DMS79 (cell line): ENCODE results near the gene SERPINE2.

Experiments used
- DNase-seq: peaks from one replicate; lab custom pipeline; 2025; lab: John Stamatoyannopoulos, UW

Gene SERPINE2

GRCh38 chr2:224046752-224047151 is 7.7 kb upstream of the SERPINE2 start:
- no peak for DNase-seq

DNA sequence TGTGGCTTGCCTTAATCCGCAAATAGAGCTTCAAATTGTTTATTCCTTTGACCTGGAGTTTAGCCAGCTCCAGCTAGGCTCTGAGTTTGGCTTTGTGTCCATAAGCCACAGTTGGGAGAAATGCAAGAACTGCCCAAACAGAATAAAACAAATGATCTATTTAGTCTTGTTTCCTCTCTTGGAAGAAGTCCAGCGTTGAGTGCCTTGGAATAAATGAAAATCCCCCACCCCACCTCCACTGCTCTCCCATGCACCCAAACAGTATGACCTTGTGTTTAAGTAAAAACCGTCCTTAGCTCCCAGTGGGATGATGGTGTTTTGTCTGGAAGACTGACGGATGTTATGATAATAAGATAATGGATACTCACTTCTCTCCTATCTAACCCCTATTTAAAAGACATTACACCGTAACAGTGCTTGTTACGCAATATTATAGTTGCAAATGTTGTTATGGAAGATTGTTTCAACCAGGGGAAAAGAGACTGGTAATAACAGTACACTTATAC is 3.2 kb upstream of the SERPINE2 start:
- no peak for DNase-seq

DNA sequence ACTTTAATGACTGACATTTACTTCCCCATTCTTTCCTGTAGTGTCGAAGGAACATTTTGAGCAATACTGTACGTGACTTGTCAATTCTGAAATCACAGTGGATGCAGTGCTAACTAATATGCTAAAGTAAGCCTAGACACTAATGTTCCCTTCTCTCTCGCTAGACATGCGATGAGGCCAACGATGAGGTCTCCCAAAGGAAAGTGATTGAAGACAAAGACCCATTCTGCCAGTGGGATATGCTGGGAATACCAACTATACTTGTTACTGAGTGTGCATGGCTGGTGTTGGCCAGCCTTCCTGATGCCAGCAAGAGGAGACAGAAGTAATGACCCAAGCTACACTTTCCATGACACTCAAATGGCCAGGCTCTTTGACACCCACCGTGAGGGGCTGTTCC is 2.5 kb upstream of the SERPINE2 start:
- no peak for DNase-seq

DNA sequence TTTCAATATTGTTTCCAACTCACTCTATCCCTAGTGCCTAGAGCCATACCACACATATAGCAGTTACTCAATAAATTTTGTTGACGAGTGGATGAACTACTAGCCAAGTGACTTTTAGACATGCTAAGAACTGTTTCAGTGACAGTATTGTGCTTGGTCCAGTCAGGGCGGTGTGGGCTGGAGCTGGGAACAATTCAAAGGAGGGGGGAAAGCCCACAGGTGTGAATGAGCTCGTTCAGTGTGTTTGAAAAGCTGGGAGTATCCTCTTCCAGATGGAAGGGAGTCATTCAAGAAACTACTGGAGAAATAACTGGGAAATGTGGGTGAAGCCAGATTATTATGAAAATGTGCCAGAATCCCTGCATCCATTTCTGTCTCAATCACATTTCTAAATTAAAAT is 1.7 kb upstream of the SERPINE2 start:
- no peak for DNase-seq

DNA sequence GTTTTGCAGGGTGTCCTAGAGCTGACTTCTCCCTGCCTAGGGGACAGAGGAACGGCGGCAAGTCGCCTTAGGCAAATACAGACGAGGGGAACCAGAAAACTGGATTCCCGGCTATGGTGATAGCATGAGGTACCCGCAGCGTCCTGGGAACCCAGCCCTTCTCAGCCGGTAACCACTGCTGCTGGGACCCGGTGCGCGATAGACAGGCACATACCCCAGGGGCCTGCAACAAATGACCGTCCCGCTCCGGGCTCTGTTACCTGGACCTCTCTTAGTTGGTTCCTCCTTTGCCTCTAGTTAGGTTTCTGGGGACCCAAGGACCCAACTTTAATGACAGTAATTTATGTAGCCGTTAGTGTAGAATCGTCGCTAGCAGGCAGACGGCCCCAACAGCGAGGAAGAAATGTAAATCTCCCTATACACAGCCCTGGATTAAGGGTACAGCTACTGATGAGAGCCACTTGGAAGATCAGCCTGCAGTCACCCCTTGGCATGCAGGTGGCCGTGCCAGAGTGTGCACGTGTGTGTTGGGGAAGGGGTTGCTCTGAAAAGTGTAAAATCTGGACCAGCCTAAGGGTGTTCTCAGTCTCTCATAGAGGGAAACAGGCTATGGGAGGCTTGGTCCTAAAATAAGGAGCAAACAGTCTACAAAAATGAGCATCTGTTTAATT is 819 bp upstream of the SERPINE2 start:
- no peak for DNase-seq

GRCh38 chr2:224038830-224039079 is 331 bp downstream of the SERPINE2 start:
- DNase-seq: no peak

DNA sequence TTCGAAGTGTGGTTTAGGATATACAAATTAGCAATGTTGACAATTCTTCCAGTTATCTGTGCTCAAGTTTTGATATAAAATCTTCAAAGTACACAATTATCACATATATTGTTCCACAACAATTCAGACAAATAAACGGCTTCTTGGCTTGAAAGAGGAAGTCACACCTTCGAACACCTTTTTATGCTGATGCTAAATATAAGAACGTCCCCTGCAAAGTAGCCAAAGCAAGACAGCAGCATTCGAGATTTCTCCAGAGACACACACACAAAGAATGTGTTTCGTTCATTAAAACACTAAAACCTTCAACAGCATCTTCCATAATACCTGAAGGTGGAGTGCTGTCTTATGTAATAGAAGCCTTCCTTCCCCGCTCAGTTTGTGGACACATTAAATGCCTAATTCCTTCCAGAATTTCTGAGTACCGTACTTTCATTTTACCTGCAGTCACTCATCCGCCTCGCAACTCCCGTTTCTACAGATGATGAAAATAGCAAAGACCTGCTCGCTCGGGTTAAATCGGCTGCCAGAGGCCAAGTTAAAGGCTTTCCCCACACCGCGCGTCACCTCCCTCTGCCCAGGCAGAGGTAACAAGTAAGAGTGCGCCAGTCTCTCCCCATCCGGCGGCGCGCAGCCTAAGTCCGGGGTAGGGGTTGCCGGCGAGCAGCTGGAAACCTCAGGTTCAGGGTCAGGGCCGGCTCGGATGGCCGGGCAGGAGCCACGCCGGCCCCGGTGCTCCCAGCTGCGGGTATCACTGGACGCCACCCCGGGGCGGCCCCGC is 847 bp downstream of the SERPINE2 start:
- peak; percentile 2 for DNase-seq

DNA sequence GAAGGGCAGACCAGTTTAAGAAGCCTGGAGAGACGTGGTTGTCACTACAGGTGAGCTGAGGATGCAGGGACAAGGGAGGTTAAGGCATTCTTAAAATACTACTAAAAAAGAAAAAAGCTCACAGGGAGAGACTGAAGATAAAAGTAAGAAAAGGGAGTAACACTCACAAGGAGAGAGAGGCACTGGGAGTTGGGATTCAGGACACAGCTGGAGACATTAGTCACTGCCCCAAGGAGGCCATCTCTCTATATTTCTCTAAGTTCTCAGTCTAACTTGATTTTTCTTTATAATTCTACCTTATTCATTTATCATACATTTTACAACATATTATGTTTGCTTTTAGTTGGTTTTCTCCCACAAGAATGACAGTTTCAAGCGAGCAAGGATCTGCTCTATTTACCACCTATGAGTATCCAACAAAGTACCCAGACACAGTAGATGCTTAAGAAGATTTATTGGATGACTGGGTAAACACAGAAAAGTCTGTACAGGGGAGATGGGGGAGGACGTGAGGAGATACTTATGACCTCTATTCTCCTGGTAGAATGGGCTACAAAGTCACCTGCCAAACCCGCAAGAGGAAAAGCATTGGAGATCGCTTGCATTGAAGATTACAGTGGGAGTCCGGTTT is 2.2 kb downstream of the SERPINE2 start:
- DNase-seq: no peak

DNA sequence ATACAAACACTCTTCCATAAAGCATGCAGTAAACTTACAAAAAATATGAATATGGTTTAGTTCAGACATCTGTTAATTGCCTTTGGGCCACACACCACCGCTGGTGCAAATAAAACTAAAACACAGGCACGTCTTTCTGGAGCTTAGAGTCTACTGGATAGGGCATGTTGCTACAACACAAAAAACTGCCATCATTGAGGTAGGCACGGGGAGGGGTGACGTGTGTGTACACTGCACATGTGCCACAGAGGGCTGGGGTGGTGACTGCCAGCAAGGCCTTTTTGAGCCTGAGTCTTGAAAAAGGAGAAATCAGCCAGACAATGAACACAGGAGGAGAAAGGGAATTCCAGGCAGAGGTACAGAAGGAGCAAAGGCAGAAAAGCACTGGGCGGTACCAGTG is 5.1 kb downstream of the SERPINE2 start:
- DNase-seq: no peak

DNA sequence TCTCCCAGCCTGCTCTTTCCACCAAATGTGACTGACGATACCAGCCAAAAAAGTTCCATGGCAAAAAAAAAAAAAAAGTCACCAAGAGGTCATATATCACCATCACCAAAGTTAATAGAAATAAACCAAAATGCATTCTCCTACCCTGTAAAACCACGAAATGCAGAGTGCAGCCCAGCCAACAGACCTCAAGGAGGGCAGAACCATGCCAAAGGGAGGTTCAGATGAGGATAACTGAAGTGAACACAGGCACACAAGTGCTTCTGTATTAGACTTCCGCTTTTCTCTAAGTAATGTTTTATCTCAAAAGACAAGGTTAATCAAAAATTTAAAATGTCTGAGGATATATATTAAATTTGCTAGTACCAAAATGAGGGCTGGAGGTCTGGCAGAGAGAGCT is 5.5 kb downstream of the SERPINE2 start:
- no peak for DNase-seq

DNA sequence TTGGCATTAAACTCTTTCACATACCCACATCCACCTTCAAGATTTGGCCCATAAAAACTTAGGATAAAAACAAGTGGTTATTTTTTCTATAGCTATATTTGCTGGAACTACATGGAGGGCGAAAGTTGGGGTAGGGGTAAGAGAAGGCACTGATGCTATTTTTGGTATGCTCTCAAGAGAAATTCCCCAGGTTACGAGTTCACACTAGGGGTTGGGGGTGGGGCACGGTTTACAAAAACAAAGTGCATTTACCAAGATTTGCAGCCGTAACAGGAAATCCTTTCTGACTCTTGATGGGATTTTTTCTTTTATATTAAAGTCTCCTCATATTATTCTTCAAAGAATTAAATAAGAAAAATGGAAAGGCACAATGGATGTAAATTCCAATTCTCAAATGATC is 6.8 kb downstream of the SERPINE2 start:
- DNase-seq: no peak

DNA sequence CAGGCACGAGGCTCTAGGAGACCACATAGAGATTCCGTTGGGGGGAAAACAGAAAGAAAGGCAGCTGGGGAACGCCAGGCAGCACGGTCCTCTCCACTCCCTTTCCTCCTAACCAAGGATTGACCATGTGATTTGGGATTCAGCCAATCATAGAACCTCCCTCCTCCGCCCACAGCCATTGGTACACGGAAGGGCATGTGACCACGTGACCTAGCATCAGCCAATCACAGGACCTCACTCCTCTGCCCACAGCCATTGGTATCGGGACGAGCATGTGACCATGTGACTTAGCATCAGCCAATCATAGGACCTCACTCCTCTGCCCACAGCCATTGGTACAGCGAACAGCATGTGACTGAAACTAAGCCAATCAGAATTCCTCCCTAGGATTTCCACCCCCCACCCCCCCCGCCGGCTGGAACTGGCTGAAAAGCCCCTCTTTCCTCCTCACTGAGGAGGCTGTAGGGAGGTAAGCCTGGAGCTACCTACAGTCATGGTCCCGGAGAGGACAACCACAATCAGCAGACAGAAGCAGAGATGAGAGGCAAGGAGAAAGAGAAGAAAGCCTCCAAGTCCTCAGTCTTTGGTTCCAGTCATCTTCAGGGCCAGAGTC is 7.6 kb downstream of the SERPINE2 start:
- DNase-seq: no peak

DNA sequence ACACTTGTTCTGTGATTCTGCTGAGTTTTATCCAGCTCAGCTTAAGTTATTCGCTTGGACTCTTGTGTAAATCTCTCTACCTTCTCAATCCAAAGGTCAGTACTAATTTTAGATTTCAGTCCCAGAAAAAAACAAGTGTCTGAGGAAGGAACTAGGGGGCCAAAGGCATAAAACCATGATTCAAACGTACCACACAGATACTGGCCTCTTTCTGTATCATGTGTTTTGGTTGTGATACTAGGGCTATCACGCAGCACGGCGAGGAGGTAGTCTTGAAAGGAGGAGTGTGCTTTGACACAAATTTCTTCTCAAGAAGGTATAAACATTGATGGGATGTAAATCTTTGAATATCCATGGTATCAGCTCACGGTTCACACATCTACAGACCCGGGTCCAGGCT is 8.3 kb downstream of the SERPINE2 start:
- DNase-seq: no peak

DNA sequence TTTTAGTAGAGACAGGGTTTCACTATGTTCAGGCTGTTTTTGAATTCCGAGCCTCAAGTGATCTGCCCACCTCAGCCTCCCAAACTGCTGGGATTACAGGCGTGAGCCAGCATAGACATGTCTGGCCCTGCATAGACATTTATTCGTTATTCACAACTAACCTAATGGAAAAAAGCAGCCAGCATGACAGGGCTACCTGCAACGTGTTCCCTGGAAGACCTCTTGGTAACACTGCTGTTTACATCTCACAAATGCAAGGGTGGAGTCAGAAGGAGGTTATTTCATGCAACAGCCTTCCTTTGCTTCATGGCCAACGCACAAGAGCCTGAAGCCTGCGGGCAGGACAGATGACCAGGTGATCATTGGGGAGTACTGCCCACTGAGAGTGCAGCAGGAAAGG is 9.2 kb downstream of the SERPINE2 start:
- DNase-seq: no peak

- DNase-seq: no peak
Measured at GRCh38 chr2:224027931-224028330, 11.2 kb downstream of the SERPINE2 start.

GRCh38 chr2:224027070-224027469 is 12.0 kb downstream of the SERPINE2 start:
- DNase-seq: no peak

- no peak for DNase-seq
Measured at GRCh38 chr2:224025874-224026273, 13.2 kb downstream of the SERPINE2 start.

DNA sequence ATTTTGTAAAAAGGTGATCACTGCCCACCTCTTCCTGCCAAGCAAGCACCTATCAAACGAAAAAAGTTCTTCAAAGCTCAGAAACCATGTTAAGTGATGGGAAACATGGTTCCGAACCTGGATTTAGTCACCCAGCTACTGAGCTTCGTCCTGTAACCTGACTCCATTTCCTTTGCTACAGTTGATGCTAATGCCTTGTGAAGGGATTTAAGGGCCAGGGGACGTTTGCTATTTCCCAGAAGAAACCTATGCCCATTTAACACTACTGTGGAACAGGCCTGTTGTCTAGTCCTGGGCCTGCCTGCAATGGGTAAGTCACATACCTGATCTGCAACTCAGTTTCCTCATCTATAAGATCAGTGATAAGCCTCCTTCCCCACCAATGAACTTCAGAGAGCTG is 14.8 kb downstream of the SERPINE2 start:
- no peak for DNase-seq

- no peak for DNase-seq
Measured at GRCh38 chr2:224023188-224023587, 15.9 kb downstream of the SERPINE2 start.

DNA sequence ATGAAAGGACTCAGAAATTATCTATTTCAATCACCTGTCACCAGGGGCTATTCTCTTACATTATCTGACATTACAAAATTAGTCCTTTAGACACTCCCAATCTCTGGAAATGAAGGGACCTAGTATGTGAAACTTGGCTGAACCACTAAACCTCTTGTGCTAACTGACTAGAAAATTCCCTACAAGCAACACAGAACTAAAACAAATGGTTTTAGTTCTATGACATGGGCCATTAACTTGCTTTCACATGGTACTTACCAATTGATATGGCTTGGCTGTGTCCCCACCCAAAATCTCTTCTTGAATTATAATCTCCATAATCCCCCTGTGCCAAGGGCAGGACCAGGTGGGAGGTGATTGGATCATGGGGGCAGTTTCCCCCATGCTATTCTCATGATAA is 16.6 kb downstream of the SERPINE2 start:
- DNase-seq: no peak

- DNase-seq: no peak
Measured at GRCh38 chr2:224020523-224020922, 18.6 kb downstream of the SERPINE2 start.

GRCh38 chr2:224017957-224018356 is 21.1 kb downstream of the SERPINE2 start:
- no peak for DNase-seq

DNA sequence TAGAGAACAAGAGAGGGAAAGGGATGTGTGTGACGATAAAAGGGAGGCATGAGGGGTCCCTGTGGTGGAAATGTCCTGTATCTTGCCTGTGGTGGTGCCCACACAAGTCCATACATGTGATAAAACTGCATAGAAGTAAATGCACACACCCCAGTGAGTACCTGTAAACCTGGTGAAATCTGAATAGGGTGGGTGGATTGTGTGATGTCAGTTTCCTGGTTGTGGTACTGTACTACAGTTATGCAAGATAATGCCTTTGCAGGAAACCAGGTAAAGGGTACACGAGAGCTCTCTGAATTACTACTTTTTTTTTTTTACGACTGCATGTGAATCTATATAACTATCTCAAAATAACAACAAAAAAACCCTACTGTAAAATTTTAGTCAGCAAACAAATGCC is 22.1 kb downstream of the SERPINE2 start:
- DNase-seq: no peak
